ENCODE data around the gene TBXAS1.

TBXAS1 gene

GRCh38 chr7:139899328-139899955, 70.4 kb downstream of the TBXAS1 start:
- no peak overlapping the region for H3K27ac ChIP-seq (ENCODE audit: extremely low read depth, low read depth, low read length)
- no peak for TF ChIP-seq ZNF596 (tag by site-specific recombination; IDR thresholded peaks at IDR 0.05)
- no peak for TF ChIP-seq ZNF501 (tag by site-specific recombination; IDR thresholded peaks at IDR 0.05)
- no peak for TF ChIP-seq ZSCAN18 (tag by site-specific recombination; IDR thresholded peaks at IDR 0.05)
- TF ChIP-seq, protein P1, sequence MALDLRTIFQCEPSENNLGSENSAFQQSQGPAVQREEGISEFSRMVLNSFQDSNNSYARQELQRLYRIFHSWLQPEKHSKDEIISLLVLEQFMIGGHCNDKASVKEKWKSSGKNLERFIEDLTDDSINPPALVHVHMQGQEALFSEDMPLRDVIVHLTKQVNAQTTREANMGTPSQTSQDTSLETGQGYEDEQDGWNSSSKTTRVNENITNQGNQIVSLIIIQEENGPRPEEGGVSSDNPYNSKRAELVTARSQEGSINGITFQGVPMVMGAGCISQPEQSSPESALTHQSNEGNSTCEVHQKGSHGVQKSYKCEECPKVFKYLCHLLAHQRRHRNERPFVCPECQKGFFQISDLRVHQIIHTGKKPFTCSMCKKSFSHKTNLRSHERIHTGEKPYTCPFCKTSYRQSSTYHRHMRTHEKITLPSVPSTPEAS (tag by site-specific recombination; IDR thresholded peaks at IDR 0.05) = no peak
- no peak for TF ChIP-seq YY1 (tag by site-specific recombination; IDR thresholded peaks at IDR 0.05)
- TF ChIP-seq ZSCAN23 (tag by site-specific recombination; IDR thresholded peaks at IDR 0.05) = no peak
- TF ChIP-seq ZNF623 (tag by site-specific recombination; IDR thresholded peaks at IDR 0.05) = no peak
- TF ChIP-seq PRDM2 (tag by site-specific recombination; IDR thresholded peaks at IDR 0.05; ENCODE audit: borderline replicate concordance) = no peak
- no peak for TF ChIP-seq GLIS2 (tag by site-specific recombination; IDR thresholded peaks at IDR 0.05)
- no peak for TF ChIP-seq WT1 (tag by site-specific recombination; IDR thresholded peaks at IDR 0.05)
- POLR2A ChIA-PET = no interaction called here
- H3K36me3 ChIP-seq (ENCODE audit: control insufficient read depth in 2 of 2, insufficient read depth in 1 of 2, low read length in 2 of 2) = no peaks in the 10 kb centered on the region
- CTCF ChIA-PET = interaction anchor here (0.6 kb wide), 1 partner anchor 266 kb away, joined by 3 read pairs; no protein-coding TSS in a partner anchor
- H3K4me1 ChIP-seq (ENCODE audit: control insufficient read depth, insufficient read depth, low read length) = no peaks in the 10 kb centered on the region
- no peaks in the 10 kb centered on the region for H3K9me3 ChIP-seq (ENCODE audit: control insufficient read depth, insufficient read depth, low read depth, low read length)
- no peak overlapping the region for H3K4me3 ChIP-seq (ENCODE audit: low read depth, low read length)

GRCh38 chr7:139900326-139900725, 71.3 kb downstream of the TBXAS1 start:
- no peaks in the 10 kb centered on the region for H3K36me3 ChIP-seq (ENCODE audit: control insufficient read depth in 2 of 2, insufficient read depth in 1 of 2, low read length in 2 of 2)
- H3K4me3 ChIP-seq (ENCODE audit: low read depth, low read length) = no peak overlapping the region
- ChIA-PET CTCF (interaction anchor here (0.6 to 0.9 kb wide), 3 partner anchors 11 to 580 kb away, joined by 3 read pairs; no protein-coding TSS in a partner anchor), POLR2A (no interaction called here)
- no peaks in the 10 kb centered on the region for H3K4me1 ChIP-seq (ENCODE audit: control insufficient read depth, insufficient read depth, low read length)
- no peak overlapping the region for H3K27ac ChIP-seq (ENCODE audit: extremely low read depth, low read depth, low read length)
- H3K9me3 ChIP-seq (ENCODE audit: control insufficient read depth, insufficient read depth, low read depth, low read length) = no peaks in the 10 kb centered on the region
- TF ChIP-seq ZNF571 (tag by site-specific recombination; IDR thresholded peaks at IDR 0.05) (no peak), ZNF24 (tag by site-specific recombination; IDR thresholded peaks at IDR 0.05) (no peak), ZNF354C (tag by site-specific recombination; IDR thresholded peaks at IDR 0.05; ENCODE audit: borderline replicate concordance, low read depth) (no peak), IKZF3 (tag by site-specific recombination; IDR thresholded peaks at IDR 0.05) (no peak), SETDB1 (IDR thresholded peaks at IDR 0.05; ENCODE audit: insufficient read length, low read length) (no peak), ZNF366 (tag by site-specific recombination; conservative IDR thresholded peaks at IDR 0.05) (no peak), ZNF692 (tag by site-specific recombination; IDR thresholded peaks at IDR 0.05) (no peak), ZNF426 (tag by site-specific recombination; IDR thresholded peaks at IDR 0.05) (no peak)
- TF ChIP-seq, protein P2, sequence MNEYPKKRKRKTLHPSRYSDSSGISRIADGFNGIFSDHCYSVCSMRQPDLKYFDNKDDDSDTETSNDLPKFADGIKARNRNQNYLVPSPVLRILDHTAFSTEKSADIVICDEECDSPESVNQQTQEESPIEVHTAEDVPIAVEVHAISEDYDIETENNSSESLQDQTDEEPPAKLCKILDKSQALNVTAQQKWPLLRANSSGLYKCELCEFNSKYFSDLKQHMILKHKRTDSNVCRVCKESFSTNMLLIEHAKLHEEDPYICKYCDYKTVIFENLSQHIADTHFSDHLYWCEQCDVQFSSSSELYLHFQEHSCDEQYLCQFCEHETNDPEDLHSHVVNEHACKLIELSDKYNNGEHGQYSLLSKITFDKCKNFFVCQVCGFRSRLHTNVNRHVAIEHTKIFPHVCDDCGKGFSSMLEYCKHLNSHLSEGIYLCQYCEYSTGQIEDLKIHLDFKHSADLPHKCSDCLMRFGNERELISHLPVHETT (tag by site-specific recombination; IDR thresholded peaks at IDR 0.05) = no peak
- TF ChIP-seq, protein P3, sequence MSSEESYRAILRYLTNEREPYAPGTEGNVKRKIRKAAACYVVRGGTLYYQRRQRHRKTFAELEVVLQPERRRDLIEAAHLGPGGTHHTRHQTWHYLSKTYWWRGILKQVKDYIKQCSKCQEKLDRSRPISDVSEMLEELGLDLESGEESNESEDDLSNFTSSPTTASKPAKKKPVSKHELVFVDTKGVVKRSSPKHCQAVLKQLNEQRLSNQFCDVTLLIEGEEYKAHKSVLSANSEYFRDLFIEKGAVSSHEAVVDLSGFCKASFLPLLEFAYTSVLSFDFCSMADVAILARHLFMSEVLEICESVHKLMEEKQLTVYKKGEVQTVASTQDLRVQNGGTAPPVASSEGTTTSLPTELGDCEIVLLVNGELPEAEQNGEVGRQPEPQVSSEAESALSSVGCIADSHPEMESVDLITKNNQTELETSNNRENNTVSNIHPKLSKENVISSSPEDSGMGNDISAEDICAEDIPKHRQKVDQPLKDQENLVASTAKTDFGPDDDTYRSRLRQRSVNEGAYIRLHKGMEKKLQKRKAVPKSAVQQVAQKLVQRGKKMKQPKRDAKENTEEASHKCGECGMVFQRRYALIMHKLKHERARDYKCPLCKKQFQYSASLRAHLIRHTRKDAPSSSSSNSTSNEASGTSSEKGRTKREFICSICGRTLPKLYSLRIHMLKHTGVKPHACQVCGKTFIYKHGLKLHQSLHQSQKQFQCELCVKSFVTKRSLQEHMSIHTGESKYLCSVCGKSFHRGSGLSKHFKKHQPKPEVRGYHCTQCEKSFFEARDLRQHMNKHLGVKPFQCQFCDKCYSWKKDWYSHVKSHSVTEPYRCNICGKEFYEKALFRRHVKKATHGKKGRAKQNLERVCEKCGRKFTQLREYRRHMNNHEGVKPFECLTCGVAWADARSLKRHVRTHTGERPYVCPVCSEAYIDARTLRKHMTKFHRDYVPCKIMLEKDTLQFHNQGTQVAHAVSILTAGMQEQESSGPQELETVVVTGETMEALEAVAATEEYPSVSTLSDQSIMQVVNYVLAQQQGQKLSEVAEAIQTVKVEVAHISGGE (tag by site-specific recombination; conservative IDR thresholded peaks at IDR 0.05; ENCODE audit: low read depth) = no peak
